Measurements from ENCODE around the gene ZNF451.
"Not testable (repeated sequence)": the region's sequence is repeated elsewhere in the genome, so short reads cannot be mapped to it uniquely, and the experiment has no call there.

DNA sequence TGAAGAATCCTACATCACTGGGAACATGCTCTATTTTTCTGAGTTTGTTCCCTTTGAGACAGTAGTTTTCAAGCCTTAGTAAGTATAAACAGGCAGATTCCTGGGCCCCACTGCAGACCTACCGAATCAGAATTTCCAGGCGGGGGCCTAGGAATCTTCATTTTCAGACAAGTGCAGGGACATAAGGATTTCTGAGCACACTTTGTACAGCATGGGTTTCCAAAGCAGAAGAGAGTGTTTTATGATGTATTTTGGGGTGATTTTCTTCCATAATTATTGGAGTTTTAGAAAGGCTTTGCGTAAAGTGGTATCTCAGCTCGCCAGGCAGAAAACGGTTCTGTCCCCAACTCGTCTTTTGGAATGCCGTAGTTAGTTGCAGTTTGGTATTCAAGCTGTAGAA lies 1.4 kb downstream of the ZNF451 start:
- TF ChIP-seq, protein P1, sequence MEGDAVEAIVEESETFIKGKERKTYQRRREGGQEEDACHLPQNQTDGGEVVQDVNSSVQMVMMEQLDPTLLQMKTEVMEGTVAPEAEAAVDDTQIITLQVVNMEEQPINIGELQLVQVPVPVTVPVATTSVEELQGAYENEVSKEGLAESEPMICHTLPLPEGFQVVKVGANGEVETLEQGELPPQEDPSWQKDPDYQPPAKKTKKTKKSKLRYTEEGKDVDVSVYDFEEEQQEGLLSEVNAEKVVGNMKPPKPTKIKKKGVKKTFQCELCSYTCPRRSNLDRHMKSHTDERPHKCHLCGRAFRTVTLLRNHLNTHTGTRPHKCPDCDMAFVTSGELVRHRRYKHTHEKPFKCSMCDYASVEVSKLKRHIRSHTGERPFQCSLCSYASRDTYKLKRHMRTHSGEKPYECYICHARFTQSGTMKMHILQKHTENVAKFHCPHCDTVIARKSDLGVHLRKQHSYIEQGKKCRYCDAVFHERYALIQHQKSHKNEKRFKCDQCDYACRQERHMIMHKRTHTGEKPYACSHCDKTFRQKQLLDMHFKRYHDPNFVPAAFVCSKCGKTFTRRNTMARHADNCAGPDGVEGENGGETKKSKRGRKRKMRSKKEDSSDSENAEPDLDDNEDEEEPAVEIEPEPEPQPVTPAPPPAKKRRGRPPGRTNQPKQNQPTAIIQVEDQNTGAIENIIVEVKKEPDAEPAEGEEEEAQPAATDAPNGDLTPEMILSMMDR (IDR thresholded peaks at IDR 0.05), result not testable (repeated sequence)
- not testable (repeated sequence) for TF ChIP-seq POLR2A (IDR thresholded peaks at IDR 0.05)

All from ovary (tissue), 3 donors.